ENCODE measurements around the gene PYY.
"Not testable (repeated sequence)": the region's sequence is repeated elsewhere in the genome, so short reads cannot be mapped to it uniquely, and the experiment has no call there.

Gene PYY

DNA sequence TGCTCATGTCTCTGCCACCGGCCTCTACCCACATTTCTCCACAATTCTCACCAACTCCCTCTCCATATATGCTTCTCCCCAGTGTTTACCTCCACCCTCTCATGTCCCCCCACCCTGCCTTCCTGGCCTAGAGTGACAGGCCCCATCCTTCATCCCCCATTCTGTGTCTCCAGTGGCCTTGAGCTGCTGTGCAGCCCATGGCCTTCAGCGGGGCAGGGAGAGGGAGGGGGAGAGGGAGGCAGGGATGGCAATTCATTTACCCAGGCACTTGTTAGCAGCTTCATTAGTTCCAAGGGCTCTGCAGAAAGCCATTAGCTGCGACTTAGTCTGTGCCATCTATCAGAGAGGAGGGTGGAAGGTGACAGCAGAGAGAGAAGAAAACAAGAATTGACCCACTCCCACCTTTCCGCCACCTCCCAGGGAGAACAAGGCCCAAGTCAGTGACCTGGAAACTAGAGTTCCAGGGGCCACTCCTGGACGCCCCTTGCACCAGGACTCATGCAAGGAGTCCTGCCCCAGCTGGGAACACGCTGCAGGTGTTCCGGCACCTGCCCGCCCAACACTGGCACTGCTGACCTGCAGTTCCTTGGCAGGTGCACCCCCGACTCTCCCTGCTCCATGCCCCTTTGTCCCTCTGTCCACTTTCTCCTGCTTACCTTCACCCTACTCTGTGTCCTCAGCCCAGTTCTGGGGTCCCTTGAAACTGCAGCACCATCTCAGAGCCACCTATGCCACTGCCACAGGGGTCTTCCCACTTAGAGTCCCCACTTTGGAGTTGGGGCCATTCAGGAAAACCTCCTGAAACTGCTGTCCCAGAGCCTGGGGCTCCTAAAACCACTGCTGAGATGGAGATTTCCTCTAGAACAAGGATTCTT is 23.5 kb upstream of the PYY start:
- Histone ChIP-seq H3K36me3 (ENCODE audit: insufficient read depth, low read length) (no peaks in the 10 kb centered on the region), H3K9ac (ENCODE audit: low read depth, low read length) (no peak overlapping the region), H3K4me2 (ENCODE audit: low read length) (no peak overlapping the region), H3K9me3 (replicated peaks; ENCODE audit: low read length) (no peaks in the 10 kb centered on the region), H3K27me3 (ENCODE audit: control insufficient read depth, insufficient read depth, low read length) (peaks cover 56% of the 10 kb centered on the region), H3K4me3 (ENCODE audit: low read length) (no peak overlapping the region), H3K4me1 (ENCODE audit: control insufficient read depth, insufficient read depth, low read length) (no peaks in the 10 kb centered on the region)

DNA sequence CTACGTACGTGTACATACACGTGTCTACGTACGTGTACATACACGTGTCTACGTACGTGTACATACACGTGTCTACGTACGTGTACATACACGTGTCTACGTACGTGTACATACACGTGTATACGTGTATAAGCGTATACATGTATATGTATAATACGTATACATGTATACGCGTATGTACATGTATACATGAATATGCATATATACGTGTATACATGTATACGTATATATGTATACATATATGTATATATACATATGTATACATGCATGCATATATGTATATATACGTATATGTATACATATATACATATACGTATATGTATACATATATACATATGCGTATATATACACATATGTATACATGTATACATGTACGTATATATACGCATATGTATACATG is 22.2 kb upstream of the PYY start:
- no peak overlapping the region for H3K9ac ChIP-seq (ENCODE audit: low read depth, low read length)
- no peak overlapping the region for H3K4me3 ChIP-seq (ENCODE audit: low read length)
- no peak overlapping the region for H3K4me2 ChIP-seq (ENCODE audit: low read length)
- H3K36me3 ChIP-seq (ENCODE audit: insufficient read depth, low read length) = no peaks in the 10 kb centered on the region
- peaks cover 53% of the 10 kb centered on the region for H3K27me3 ChIP-seq (ENCODE audit: control insufficient read depth, insufficient read depth, low read length)
- H3K4me1 ChIP-seq (ENCODE audit: control insufficient read depth, insufficient read depth, low read length) = no peaks in the 10 kb centered on the region
- H3K9me3 ChIP-seq (replicated peaks; ENCODE audit: low read length) = no peaks in the 10 kb centered on the region

- H3K4me2 ChIP-seq (ENCODE audit: low read length) = no peak overlapping the region
- no peaks in the 10 kb centered on the region for H3K9me3 ChIP-seq (replicated peaks; ENCODE audit: low read length)
- no peak overlapping the region for H3K4me3 ChIP-seq (ENCODE audit: low read length)
- H3K36me3 ChIP-seq (ENCODE audit: insufficient read depth, low read length) = no peaks in the 10 kb centered on the region
- no peaks in the 10 kb centered on the region for H3K4me1 ChIP-seq (ENCODE audit: control insufficient read depth, insufficient read depth, low read length)
- H3K9ac ChIP-seq (ENCODE audit: low read depth, low read length) = no peak overlapping the region
- H3K27me3 ChIP-seq (ENCODE audit: control insufficient read depth, insufficient read depth, low read length) = peaks cover 47% of the 10 kb centered on the region
Observed at GRCh38 chr17:43974382-43975266, 20.9 kb upstream of the PYY start.

- H3K9ac ChIP-seq (ENCODE audit: low read depth, low read length); H3K4me1 ChIP-seq (ENCODE audit: control insufficient read depth, insufficient read depth, low read length); H3K4me3 ChIP-seq (ENCODE audit: low read length); H3K9me3 ChIP-seq (replicated peaks; ENCODE audit: low read length); H3K36me3 ChIP-seq (ENCODE audit: insufficient read depth, low read length); H3K4me2 ChIP-seq (ENCODE audit: low read length): not testable (repeated sequence)
- H3K27me3 ChIP-seq (ENCODE audit: control insufficient read depth, insufficient read depth, low read length) = peaks cover 33% of the 10 kb centered on the region
Observed at GRCh38 chr17:43972444-43973212, 18.9 kb upstream of the PYY start.

- not testable (repeated sequence) for H3K4me3 ChIP-seq (ENCODE audit: low read length); H3K9me3 ChIP-seq (replicated peaks; ENCODE audit: low read length); H3K36me3 ChIP-seq (ENCODE audit: insufficient read depth, low read length); H3K4me2 ChIP-seq (ENCODE audit: low read length); H3K9ac ChIP-seq (ENCODE audit: low read depth, low read length); H3K4me1 ChIP-seq (ENCODE audit: control insufficient read depth, insufficient read depth, low read length)
- H3K27me3 ChIP-seq (ENCODE audit: control insufficient read depth, insufficient read depth, low read length) = peaks cover 31% of the 10 kb centered on the region
Observed at GRCh38 chr17:43971436-43971835, 17.7 kb upstream of the PYY start.

DNA sequence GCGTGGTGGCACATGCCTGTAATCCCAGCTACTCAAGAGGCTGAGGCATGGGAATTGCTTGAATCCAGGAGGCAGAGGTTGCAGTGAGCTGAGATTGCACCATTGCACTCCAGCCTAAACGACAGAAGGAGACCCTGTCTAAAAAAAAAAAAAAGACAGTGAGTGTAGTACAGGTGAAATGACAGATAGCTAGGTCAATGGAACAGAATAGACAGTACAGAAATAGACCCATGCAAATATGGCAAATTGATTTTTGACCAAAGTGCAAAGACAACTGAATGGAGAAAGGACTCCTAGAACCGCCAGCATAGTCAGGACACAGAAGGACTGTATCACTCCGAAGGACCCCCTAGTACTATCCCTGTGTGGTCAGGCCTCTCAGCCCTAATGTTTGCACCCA is 16.6 kb upstream of the PYY start:
- Histone ChIP-seq H3K4me1 (ENCODE audit: control insufficient read depth, insufficient read depth, low read length) (no peaks in the 10 kb centered on the region), H3K27me3 (ENCODE audit: control insufficient read depth, insufficient read depth, low read length) (peaks cover 34% of the 10 kb centered on the region), H3K4me3 (ENCODE audit: low read length) (no peak overlapping the region), H3K36me3 (ENCODE audit: insufficient read depth, low read length) (no peaks in the 10 kb centered on the region), H3K9ac (ENCODE audit: low read depth, low read length) (no peak overlapping the region), H3K4me2 (ENCODE audit: low read length) (no peak overlapping the region), H3K9me3 (replicated peaks; ENCODE audit: low read length) (no peaks in the 10 kb centered on the region)

DNA sequence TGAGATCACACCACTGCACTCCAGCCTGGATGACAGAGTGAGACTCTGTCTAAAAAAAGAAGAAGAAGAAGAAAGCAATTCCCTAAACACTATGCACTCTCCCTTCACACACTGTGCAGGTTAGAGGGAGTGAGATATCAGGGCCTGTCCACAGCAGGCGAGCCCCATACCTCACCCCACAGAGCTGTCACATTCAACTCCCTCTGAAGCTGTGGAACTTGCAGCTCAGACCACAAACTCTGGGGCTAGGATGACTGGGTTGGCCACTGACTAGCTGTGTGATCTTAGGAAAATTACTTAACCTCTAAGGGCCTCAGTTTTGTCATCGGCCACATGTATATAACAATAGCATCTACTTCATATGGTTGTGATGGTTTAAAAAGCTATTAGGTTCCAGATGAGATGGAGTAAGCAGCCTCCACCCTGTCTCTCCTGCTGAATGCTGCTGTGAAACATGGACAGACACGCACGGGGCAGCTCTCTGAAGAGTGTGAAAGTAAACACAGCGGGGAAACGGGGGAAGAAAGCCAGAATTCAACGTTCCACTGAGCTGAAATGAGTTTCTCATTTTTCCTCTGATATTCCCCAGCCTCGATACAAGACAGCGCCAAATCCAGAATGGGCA is 13.6 kb upstream of the PYY start:
- H3K36me3 ChIP-seq (ENCODE audit: insufficient read depth, low read length) = no peaks in the 10 kb centered on the region
- H3K27me3 ChIP-seq (ENCODE audit: control insufficient read depth, insufficient read depth, low read length) = peaks cover 37% of the 10 kb centered on the region
- H3K9ac ChIP-seq (ENCODE audit: low read depth, low read length) = no peak overlapping the region
- no peak overlapping the region for H3K4me3 ChIP-seq (ENCODE audit: low read length)
- no peaks in the 10 kb centered on the region for H3K9me3 ChIP-seq (replicated peaks; ENCODE audit: low read length)
- no peaks in the 10 kb centered on the region for H3K4me1 ChIP-seq (ENCODE audit: control insufficient read depth, insufficient read depth, low read length)
- H3K4me2 ChIP-seq (ENCODE audit: low read length) = peak overlapping the region; percentile 59

DNA sequence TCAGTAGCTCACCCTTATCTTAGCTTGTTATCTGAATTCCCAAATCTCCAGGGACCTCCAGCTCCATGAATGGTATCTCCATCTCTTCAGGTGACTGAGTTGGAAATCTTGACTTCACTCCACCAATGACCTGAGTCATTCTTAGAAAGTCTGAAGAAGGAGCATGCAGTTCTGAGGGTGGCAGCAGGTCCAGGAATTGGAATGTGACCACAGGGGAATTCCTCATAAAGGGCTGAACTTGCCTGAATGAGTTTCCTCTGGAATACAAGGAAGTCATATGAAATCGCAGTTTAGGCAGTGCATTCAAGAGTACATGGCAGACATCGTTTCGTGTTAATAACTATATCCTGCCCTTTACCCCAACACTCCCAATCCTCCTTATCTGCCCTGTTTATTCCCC is 12.5 kb upstream of the PYY start:
- H3K9ac ChIP-seq (ENCODE audit: low read depth, low read length) = no peak overlapping the region
- no peak overlapping the region for H3K4me2 ChIP-seq (ENCODE audit: low read length)
- H3K9me3 ChIP-seq (replicated peaks; ENCODE audit: low read length) = no peaks in the 10 kb centered on the region
- H3K4me1 ChIP-seq (ENCODE audit: control insufficient read depth, insufficient read depth, low read length) = no peaks in the 10 kb centered on the region
- no peaks in the 10 kb centered on the region for H3K36me3 ChIP-seq (ENCODE audit: insufficient read depth, low read length)
- H3K4me3 ChIP-seq (ENCODE audit: low read length) = no peak overlapping the region
- H3K27me3 ChIP-seq (ENCODE audit: control insufficient read depth, insufficient read depth, low read length) = peaks cover 39% of the 10 kb centered on the region

GRCh38 chr17:43962479-43962878 is 8.7 kb upstream of the PYY start:
- H3K9ac ChIP-seq (ENCODE audit: low read depth, low read length) = no peak overlapping the region
- peaks cover 15% of the 10 kb centered on the region for H3K4me1 ChIP-seq (ENCODE audit: control insufficient read depth, insufficient read depth, low read length)
- no peak overlapping the region for H3K4me2 ChIP-seq (ENCODE audit: low read length)
- no peaks in the 10 kb centered on the region for H3K9me3 ChIP-seq (replicated peaks; ENCODE audit: low read length)
- H3K4me3 ChIP-seq (ENCODE audit: low read length) = no peak overlapping the region
- no peaks in the 10 kb centered on the region for H3K36me3 ChIP-seq (ENCODE audit: insufficient read depth, low read length)
- H3K27me3 ChIP-seq (ENCODE audit: control insufficient read depth, insufficient read depth, low read length) = peaks cover 31% of the 10 kb centered on the region

- H3K36me3 ChIP-seq (ENCODE audit: insufficient read depth, low read length) = no peaks in the 10 kb centered on the region
- H3K4me3 ChIP-seq (ENCODE audit: low read length) = no peak overlapping the region
- H3K9me3 ChIP-seq (replicated peaks; ENCODE audit: low read length) = no peaks in the 10 kb centered on the region
- peaks cover 30% of the 10 kb centered on the region for H3K27me3 ChIP-seq (ENCODE audit: control insufficient read depth, insufficient read depth, low read length)
- H3K4me2 ChIP-seq (ENCODE audit: low read length) = no peak overlapping the region
- peaks cover 15% of the 10 kb centered on the region for H3K4me1 ChIP-seq (ENCODE audit: control insufficient read depth, insufficient read depth, low read length)
- H3K9ac ChIP-seq (ENCODE audit: low read depth, low read length) = no peak overlapping the region
Observed at GRCh38 chr17:43961954-43962353, 8.2 kb upstream of the PYY start.

DNA sequence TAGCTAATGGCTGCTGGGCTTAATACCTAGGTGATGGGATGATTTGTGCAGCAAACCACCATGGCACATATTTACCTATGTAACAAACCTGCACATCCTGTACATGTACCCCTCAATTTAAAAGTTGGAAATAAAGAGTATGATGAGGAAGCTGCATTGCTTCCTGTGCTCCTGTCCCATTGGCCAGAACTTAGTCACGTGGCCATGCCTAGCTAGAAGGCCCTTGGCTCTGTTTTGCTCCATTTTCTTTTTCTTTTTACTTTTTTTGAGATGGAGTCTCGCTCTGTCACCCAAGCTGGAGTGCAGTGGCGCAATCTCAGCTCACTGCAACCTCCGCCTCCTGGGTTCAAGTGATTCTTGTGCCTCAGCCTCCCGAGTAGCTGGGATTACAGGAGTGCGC is 7.6 kb upstream of the PYY start:
- H3K36me3 ChIP-seq (ENCODE audit: insufficient read depth, low read length); H3K9ac ChIP-seq (ENCODE audit: low read depth, low read length); H3K4me3 ChIP-seq (ENCODE audit: low read length); H3K4me2 ChIP-seq (ENCODE audit: low read length); H3K9me3 ChIP-seq (replicated peaks; ENCODE audit: low read length): not testable (repeated sequence)
- peaks cover 29% of the 10 kb centered on the region for H3K27me3 ChIP-seq (ENCODE audit: control insufficient read depth, insufficient read depth, low read length)
- H3K4me1 ChIP-seq (ENCODE audit: control insufficient read depth, insufficient read depth, low read length) = peaks cover 15% of the 10 kb centered on the region
